ENCODE data around the gene PXK.
"Not testable (repeated sequence)": the region's sequence is repeated elsewhere in the genome, so short reads cannot be mapped to it uniquely, and the experiment has no call there.

DNA sequence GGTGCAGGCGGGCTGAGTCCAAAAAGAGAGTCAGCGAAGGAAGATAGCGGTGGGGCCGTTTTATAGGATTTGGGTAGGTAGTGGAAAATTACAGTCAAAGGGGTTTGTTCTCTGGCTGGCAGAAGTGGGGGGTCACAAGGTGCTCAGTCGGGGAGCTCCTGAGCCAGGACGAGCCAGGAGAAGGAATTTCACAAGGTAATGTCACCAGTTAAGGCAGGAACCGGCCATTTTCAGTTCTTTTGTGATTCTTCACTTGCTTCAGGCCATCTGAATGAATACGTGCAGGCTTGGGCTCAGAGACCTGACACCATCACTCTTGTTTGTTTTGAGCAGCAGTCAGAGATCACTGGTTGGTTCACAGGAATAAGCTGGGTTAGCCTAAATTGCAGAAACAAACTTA is 104.6 kb downstream of the PXK start:
- TF ChIP-seq, protein P1, sequence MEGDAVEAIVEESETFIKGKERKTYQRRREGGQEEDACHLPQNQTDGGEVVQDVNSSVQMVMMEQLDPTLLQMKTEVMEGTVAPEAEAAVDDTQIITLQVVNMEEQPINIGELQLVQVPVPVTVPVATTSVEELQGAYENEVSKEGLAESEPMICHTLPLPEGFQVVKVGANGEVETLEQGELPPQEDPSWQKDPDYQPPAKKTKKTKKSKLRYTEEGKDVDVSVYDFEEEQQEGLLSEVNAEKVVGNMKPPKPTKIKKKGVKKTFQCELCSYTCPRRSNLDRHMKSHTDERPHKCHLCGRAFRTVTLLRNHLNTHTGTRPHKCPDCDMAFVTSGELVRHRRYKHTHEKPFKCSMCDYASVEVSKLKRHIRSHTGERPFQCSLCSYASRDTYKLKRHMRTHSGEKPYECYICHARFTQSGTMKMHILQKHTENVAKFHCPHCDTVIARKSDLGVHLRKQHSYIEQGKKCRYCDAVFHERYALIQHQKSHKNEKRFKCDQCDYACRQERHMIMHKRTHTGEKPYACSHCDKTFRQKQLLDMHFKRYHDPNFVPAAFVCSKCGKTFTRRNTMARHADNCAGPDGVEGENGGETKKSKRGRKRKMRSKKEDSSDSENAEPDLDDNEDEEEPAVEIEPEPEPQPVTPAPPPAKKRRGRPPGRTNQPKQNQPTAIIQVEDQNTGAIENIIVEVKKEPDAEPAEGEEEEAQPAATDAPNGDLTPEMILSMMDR (IDR thresholded peaks at IDR 0.05; ENCODE audit: low read length), result not testable (repeated sequence)
- TF ChIP-seq EZH2 (optimal IDR thresholded peaks at IDR 0.05; ENCODE audit: low read depth, low read length), result not testable (repeated sequence)
